ENCODE data around the gene KMT5B.

GRCh38 chr11:68146010-68146540 is 67.0 kb downstream of the KMT5B start:
- no peak for TF ChIP-seq CTCF (IDR thresholded peaks at IDR 0.05; ENCODE audit: low read length)
- no peak for TF ChIP-seq EZH2 (IDR thresholded peaks at IDR 0.05; ENCODE audit: borderline replicate concordance, low read length)

Measured in OCI-LY1 (cell line).